Neural cell (in vitro differentiated cells): ENCODE measurements around the gene SLC2A5. TPM values are rescaled to one million over a fixed set of nuclear protein-coding genes. Genes with fewer than 3 reads are reported as not detected.

Source experiments
- H2AFZ ChIP-seq: fragments of 200-600, 300-800 bp; sonication (generic), shearing (Covaris generic); 2 replicates; pipeline ENCODE4 v1.6.0; 2014; ENCODE audit warnings: low read depth, mild to moderate bottlenecking, antibody characterized with exemption, low read length, moderate library complexity
- H3F3A ChIP-seq: fragments of 200-600 bp; shearing (Covaris generic); 2 replicates; pipeline ENCODE4 v1.6.1; 2016; ENCODE audit warnings: mild to moderate bottlenecking, moderate library complexity, mixed read lengths, antibody characterized with exemption, low read length; ENCODE audit not compliant: insufficient read depth, poor library complexity, severe bottlenecking
- H3K27ac ChIP-seq: fragments of 200-600, 300-800 bp; sonication (generic), shearing (Covaris generic); 2 replicates; pipeline ENCODE4 v1.5.1; 2014; ENCODE audit warnings: mild to moderate bottlenecking, low read length, moderate library complexity
- H3K27me3 ChIP-seq: fragments of 300-800, 200-600 bp; sonication (generic), shearing (Covaris generic); 2 replicates; pipeline ENCODE4 v1.6.0; 2014; ENCODE audit warnings: mild to moderate bottlenecking, low read depth, low read length, moderate library complexity; ENCODE audit not compliant: insufficient read depth
- H3K36me3 ChIP-seq: fragments of 300-800, 200-600 bp; sonication (generic), shearing (Covaris generic); 2 replicates; pipeline ENCODE4 v1.5.1; 2014; ENCODE audit warnings: mild to moderate bottlenecking, antibody characterized with exemption, low read length, moderate library complexity; ENCODE audit not compliant: insufficient read depth
- H3K4me2 ChIP-seq: fragments of 300-800, 200-600 bp; sonication (generic), shearing (Covaris generic); 2 replicates; pipeline ENCODE4 v1.6.0; 2014; ENCODE audit warnings: mild to moderate bottlenecking, low read length
- H3K4me3 ChIP-seq: fragments of 300-800, 200-600 bp; sonication (generic), shearing (Covaris generic); 2 replicates; pipeline ENCODE4 v1.5.1; 2014; ENCODE audit warnings: mild to moderate bottlenecking, low read length, moderate library complexity
- H3K79me2 ChIP-seq: fragments of 200-600 bp; shearing (Covaris generic); replicated peaks from 2 replicates; pipeline ENCODE4 v1.6.0; 2014; ENCODE audit warnings: mild to moderate bottlenecking, low read length, moderate library complexity; ENCODE audit not compliant: insufficient read depth
- H3K9ac ChIP-seq: fragments of 300-800, 200-600 bp; sonication (generic), shearing (Covaris generic); 2 replicates; pipeline ENCODE4 v1.6.1; 2016; ENCODE audit warnings: mild to moderate bottlenecking, low read length, mixed read lengths
- H3K9me2 ChIP-seq: fragments of 200-600 bp; shearing (Covaris generic); 2 replicates; pipeline ENCODE4 v1.6.1; 2016; ENCODE audit warnings: mild to moderate bottlenecking, low read length, mixed read lengths; ENCODE audit not compliant: insufficient read depth
- H3K9me3 ChIP-seq: fragments of 200-600, 300-800 bp; sonication (generic), shearing (Covaris generic); 2 replicates; pipeline ENCODE4 v1.6.1; 2016; ENCODE audit warnings: mild to moderate bottlenecking, mixed run types, low read length, moderate library complexity, mixed read lengths
- H4K20me1 ChIP-seq: fragments of 200-600 bp; shearing (Covaris generic); 2 replicates; pipeline ENCODE4 v1.6.1; 2016; ENCODE audit warnings: mild to moderate bottlenecking, mixed run types; ENCODE audit not compliant: insufficient read depth
- CTCF ChIP-seq: fragments of 450-650 bp; IDR thresholded peaks from 2 replicates; pipeline ENCODE4 v1.5.1; 2014; ENCODE audit warnings: antibody characterized with exemption, mild to moderate bottlenecking, moderate library complexity; ENCODE audit not compliant: poor library complexity, severe bottlenecking
- EP300 ChIP-seq: fragments of 450-650 bp; conservative IDR thresholded peaks from 2 replicates; pipeline ENCODE4 v1.6.1; 2014; ENCODE audit warnings: antibody characterized with exemption, mild to moderate bottlenecking, moderate library complexity; ENCODE audit not compliant: poor library complexity, severe bottlenecking
- EZH2 ChIP-seq: fragments of 200-600, 300-800 bp; shearing (Covaris generic), sonication (generic); IDR thresholded peaks from 2 replicates; pipeline ENCODE4 v1.6.1; 2014; ENCODE audit warnings: antibody characterized with exemption, low read length, borderline replicate concordance, mild to moderate bottlenecking; ENCODE audit not compliant: insufficient read depth, poor library complexity, severe bottlenecking
- MXI1 ChIP-seq: fragments of 450-650 bp; conservative IDR thresholded peaks from 2 replicates; pipeline ENCODE4 v1.6.1; 2014; ENCODE audit warnings: antibody characterized with exemption, mild to moderate bottlenecking; ENCODE audit not compliant: poor library complexity, severe bottlenecking
- POLR2AphosphoS5 ChIP-seq: IDR thresholded peaks from 2 replicates; pipeline ENCODE4 v1.6.1; 2012
- RAD21 ChIP-seq: fragments of 450-650 bp; conservative IDR thresholded peaks from 2 replicates; pipeline ENCODE4 v1.6.1; 2014; ENCODE audit warnings: antibody characterized with exemption, mild to moderate bottlenecking, moderate library complexity
- REST ChIP-seq: IDR thresholded peaks from 2 replicates; pipeline ENCODE4 v1.6.1; 2012; ENCODE audit warnings: borderline replicate concordance
- SMC3 ChIP-seq: fragments of 450-650 bp; conservative IDR thresholded peaks from 2 replicates; pipeline ENCODE4 v1.6.1; 2014; ENCODE audit warnings: antibody characterized with exemption, mild to moderate bottlenecking, moderate library complexity; ENCODE audit not compliant: poor library complexity
- TAF1 ChIP-seq: IDR thresholded peaks from 2 replicates; pipeline ENCODE4 v1.6.1; 2012; ENCODE audit warnings: low read depth
- polyA plus RNA-seq: library from polyadenylated mRNA; depleted of rRNA; stranded (reverse); fragments of >200 nt; gene quantifications from 2 replicates; pipeline ENCODE4 v1.2.3, GENCODE V29; 2014

Gene SLC2A5
- polyA plus RNA-seq, 1 donor from 2014 or later, result not detected

GRCh38 chr1:9100471-9101043, 31.1 kb upstream of the SLC2A5 start:
- TF ChIP-seq MXI1 (no peak), RAD21 (no peak), TAF1 (no peak), REST (no peak), EZH2 (no peak), SMC3 (no peak), CTCF (no peak), POLR2AphosphoS5 (no peak)
- no peak overlapping the region for H3K4me2 ChIP-seq

GRCh38 chr1:9099555-9099954, 30.1 kb upstream of the SLC2A5 start:
- H3K27ac ChIP-seq, result no peak overlapping the region
- no peaks in the 10 kb centered on the region for H3K36me3 ChIP-seq
- no peaks in the 10 kb centered on the region for H4K20me1 ChIP-seq
- no peak overlapping the region for H3K4me3 ChIP-seq
- no peak overlapping the region for H2AFZ ChIP-seq
- no peaks in the 10 kb centered on the region for H3K27me3 ChIP-seq
- TF ChIP-seq SMC3 (no peak), TAF1 (no peak), POLR2AphosphoS5 (no peak), RAD21 (no peak), MXI1 (no peak), EZH2 (no peak), REST (no peak), CTCF (no peak), EP300 (no peak)
- no peaks in the 10 kb centered on the region for H3K79me2 ChIP-seq
- no peaks in the 10 kb centered on the region for H3K9me3 ChIP-seq
- no peaks in the 10 kb centered on the region for H3F3A ChIP-seq
- no peaks in the 10 kb centered on the region for H3K9me2 ChIP-seq
- H3K4me2 ChIP-seq, result no peak overlapping the region
- H3K9ac ChIP-seq, result no peak overlapping the region

More at GRCh38 chr1:9100471-9101043, 31.1 kb upstream of the SLC2A5 start:
- Histone ChIP-seq H3K79me2 (no peaks in the 10 kb centered on the region), H3K27me3 (no peaks in the 10 kb centered on the region), H4K20me1 (no peaks in the 10 kb centered on the region), H3K9me2 (no peaks in the 10 kb centered on the region), H3K9me3 (no peaks in the 10 kb centered on the region), H3K9ac (no peak overlapping the region), H3F3A (no peaks in the 10 kb centered on the region), H3K36me3 (no peaks in the 10 kb centered on the region), H3K4me3 (no peak overlapping the region), H2AFZ (no peak overlapping the region), H3K27ac (no peak overlapping the region)
